ENCODE results near the gene PYM1.

DNA sequence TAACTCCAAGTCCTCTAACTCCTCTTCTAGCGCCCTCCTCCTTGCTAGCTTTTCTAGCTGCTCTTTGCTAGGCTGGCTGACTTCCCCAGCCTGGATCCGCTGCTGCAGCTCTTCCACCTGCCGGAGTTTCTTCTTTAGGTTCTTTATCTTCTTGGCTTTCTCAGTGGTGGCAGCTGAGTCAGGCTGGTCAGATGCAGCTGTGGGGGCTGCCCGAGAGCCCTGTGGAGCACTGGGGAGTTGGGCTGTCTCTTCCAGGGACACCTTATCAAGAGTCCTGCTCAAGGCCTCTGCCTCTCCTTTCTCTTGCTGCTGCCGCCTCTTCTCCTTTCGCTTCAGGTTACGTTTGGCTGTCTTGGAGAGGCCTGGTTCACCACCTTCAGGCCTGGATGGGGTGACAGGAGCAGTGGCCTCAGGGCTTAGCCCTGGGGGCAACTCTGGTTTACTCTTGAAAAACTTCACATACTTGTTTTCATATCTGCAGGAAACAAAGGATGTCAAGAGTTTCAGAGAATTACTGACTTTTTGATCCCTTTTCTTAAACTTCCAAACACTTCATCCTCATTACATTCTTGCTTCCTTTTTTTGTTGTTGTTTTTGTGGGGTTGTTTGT, 25.7 kb downstream of the PYM1 start:
- TF ChIP-seq, protein P1, sequence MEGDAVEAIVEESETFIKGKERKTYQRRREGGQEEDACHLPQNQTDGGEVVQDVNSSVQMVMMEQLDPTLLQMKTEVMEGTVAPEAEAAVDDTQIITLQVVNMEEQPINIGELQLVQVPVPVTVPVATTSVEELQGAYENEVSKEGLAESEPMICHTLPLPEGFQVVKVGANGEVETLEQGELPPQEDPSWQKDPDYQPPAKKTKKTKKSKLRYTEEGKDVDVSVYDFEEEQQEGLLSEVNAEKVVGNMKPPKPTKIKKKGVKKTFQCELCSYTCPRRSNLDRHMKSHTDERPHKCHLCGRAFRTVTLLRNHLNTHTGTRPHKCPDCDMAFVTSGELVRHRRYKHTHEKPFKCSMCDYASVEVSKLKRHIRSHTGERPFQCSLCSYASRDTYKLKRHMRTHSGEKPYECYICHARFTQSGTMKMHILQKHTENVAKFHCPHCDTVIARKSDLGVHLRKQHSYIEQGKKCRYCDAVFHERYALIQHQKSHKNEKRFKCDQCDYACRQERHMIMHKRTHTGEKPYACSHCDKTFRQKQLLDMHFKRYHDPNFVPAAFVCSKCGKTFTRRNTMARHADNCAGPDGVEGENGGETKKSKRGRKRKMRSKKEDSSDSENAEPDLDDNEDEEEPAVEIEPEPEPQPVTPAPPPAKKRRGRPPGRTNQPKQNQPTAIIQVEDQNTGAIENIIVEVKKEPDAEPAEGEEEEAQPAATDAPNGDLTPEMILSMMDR (conservative IDR thresholded peaks at IDR 0.05 in 1 of 2, IDR thresholded peaks at IDR 0.05 in 1 of 2; ENCODE audit: extremely low read depth in 1 of 2, insufficient read depth in 1 of 2, low read depth in 1 of 2, low read length in 2 of 2) = no peak
- TF ChIP-seq EZH2 (IDR thresholded peaks at IDR 0.05; ENCODE audit: borderline replicate concordance, low read length) = no peak
